IPS-18a (cell line): ENCODE data around the gene PNPLA3.

Source experiments
- H3K27ac ChIP-seq: one replicate; pipeline ENCODE4 v1.5.1; 2013; ENCODE audit warnings: low read length
- H3K27me3 ChIP-seq: one replicate; pipeline ENCODE4 v1.6.1; 2013; ENCODE audit warnings: mild to moderate bottlenecking, low read length; ENCODE audit not compliant: control insufficient read depth, insufficient read depth
- H3K36me3 ChIP-seq: one replicate; pipeline ENCODE4 v1.6.1; 2013; ENCODE audit warnings: low read depth, low read length; ENCODE audit not compliant: control insufficient read depth
- H3K4me1 ChIP-seq: one replicate; pipeline ENCODE4 v1.6.1; 2013; ENCODE audit warnings: low read depth, low read length; ENCODE audit not compliant: control insufficient read depth
- H3K4me3 ChIP-seq: one replicate; pipeline ENCODE4 v1.5.1; 2013; ENCODE audit warnings: low read length
- H3K9ac ChIP-seq: one replicate; pipeline ENCODE4 v1.6.1; 2013; ENCODE audit warnings: mild to moderate bottlenecking, low read length, moderate library complexity
- H3K9me3 ChIP-seq: one replicate; pipeline ENCODE4 v1.6.1; 2013; ENCODE audit warnings: low read depth, low read length; ENCODE audit not compliant: control insufficient read depth

PNPLA3 gene

GRCh38 chr22:43883719-43884415, 39.7 kb upstream of the PNPLA3 start:
- H3K9me3 ChIP-seq, result no peaks in the 10 kb centered on the region
- no peak overlapping the region for H3K9ac ChIP-seq
- no peaks in the 10 kb centered on the region for H3K4me1 ChIP-seq
- H3K27ac ChIP-seq, result no peak overlapping the region
- no peaks in the 10 kb centered on the region for H3K36me3 ChIP-seq
- H3K27me3 ChIP-seq, result no peaks in the 10 kb centered on the region
- no peak overlapping the region for H3K4me3 ChIP-seq

GRCh38 chr22:43884600-43885318, 38.8 kb upstream of the PNPLA3 start:
- Histone ChIP-seq H3K4me3 (no peak overlapping the region), H3K27ac (no peak overlapping the region), H3K36me3 (no peaks in the 10 kb centered on the region), H3K9me3 (no peaks in the 10 kb centered on the region), H3K9ac (no peak overlapping the region), H3K4me1 (no peaks in the 10 kb centered on the region), H3K27me3 (no peaks in the 10 kb centered on the region)

GRCh38 chr22:43885319-43885671, 38.3 kb upstream of the PNPLA3 start:
- Histone ChIP-seq H3K27ac (no peak overlapping the region), H3K4me3 (no peak overlapping the region), H3K4me1 (no peaks in the 10 kb centered on the region), H3K36me3 (no peaks in the 10 kb centered on the region), H3K9me3 (no peaks in the 10 kb centered on the region), H3K27me3 (peaks cover 5% of the 10 kb centered on the region), H3K9ac (no peak overlapping the region)

GRCh38 chr22:43885786-43886185, 37.8 kb upstream of the PNPLA3 start:
- no peak overlapping the region for H3K4me3 ChIP-seq
- no peak overlapping the region for H3K27ac ChIP-seq
- no peak overlapping the region for H3K9ac ChIP-seq
- no peaks in the 10 kb centered on the region for H3K36me3 ChIP-seq
- no peaks in the 10 kb centered on the region for H3K4me1 ChIP-seq
- no peaks in the 10 kb centered on the region for H3K9me3 ChIP-seq
- peaks cover 10% of the 10 kb centered on the region for H3K27me3 ChIP-seq

- Histone ChIP-seq H3K4me1 (no peaks in the 10 kb centered on the region), H3K27ac (no peak overlapping the region), H3K9ac (no peak overlapping the region), H3K36me3 (no peaks in the 10 kb centered on the region), H3K27me3 (peaks cover 14% of the 10 kb centered on the region), H3K9me3 (no peaks in the 10 kb centered on the region), H3K4me3 (no peak overlapping the region)
Observed at GRCh38 chr22:43886231-43886630, 37.4 kb upstream of the PNPLA3 start.

- peaks cover 23% of the 10 kb centered on the region for H3K27me3 ChIP-seq
- no peaks in the 10 kb centered on the region for H3K36me3 ChIP-seq
- H3K9me3 ChIP-seq, result no peaks in the 10 kb centered on the region
- no peaks in the 10 kb centered on the region for H3K4me1 ChIP-seq
- no peak overlapping the region for H3K4me3 ChIP-seq
- H3K27ac ChIP-seq, result no peak overlapping the region
- H3K9ac ChIP-seq, result no peak overlapping the region
Observed at GRCh38 chr22:43887391-43887790, 36.2 kb upstream of the PNPLA3 start.

- Histone ChIP-seq H3K36me3 (no peaks in the 10 kb centered on the region), H3K4me1 (no peaks in the 10 kb centered on the region)
Observed at GRCh38 chr22:43888740-43889139, 34.9 kb upstream of the PNPLA3 start.

GRCh38 chr22:43889201-43889859, 34.3 kb upstream of the PNPLA3 start:
- Histone ChIP-seq H3K27me3 (peaks cover 34% of the 10 kb centered on the region), H3K9ac (no peak overlapping the region), H3K9me3 (no peaks in the 10 kb centered on the region), H3K4me3 (no peak overlapping the region), H3K36me3 (no peaks in the 10 kb centered on the region), H3K4me1 (no peaks in the 10 kb centered on the region), H3K27ac (no peak overlapping the region)

More at GRCh38 chr22:43888740-43889139, 34.9 kb upstream of the PNPLA3 start:
- peaks cover 33% of the 10 kb centered on the region for H3K27me3 ChIP-seq
- no peak overlapping the region for H3K27ac ChIP-seq
- H3K9ac ChIP-seq, result no peak overlapping the region
- no peaks in the 10 kb centered on the region for H3K9me3 ChIP-seq
- no peak overlapping the region for H3K4me3 ChIP-seq

- peaks cover 34% of the 10 kb centered on the region for H3K27me3 ChIP-seq
- H3K36me3 ChIP-seq, result no peaks in the 10 kb centered on the region
Observed at GRCh38 chr22:43889860-43890253, 33.7 kb upstream of the PNPLA3 start.

GRCh38 chr22:43890901-43891331, 32.7 kb upstream of the PNPLA3 start:
- no peaks in the 10 kb centered on the region for H3K4me1 ChIP-seq

More at GRCh38 chr22:43889860-43890253, 33.7 kb upstream of the PNPLA3 start:
- H3K27ac ChIP-seq, result no peak overlapping the region
- no peaks in the 10 kb centered on the region for H3K9me3 ChIP-seq
- no peaks in the 10 kb centered on the region for H3K4me1 ChIP-seq
- H3K4me3 ChIP-seq, result no peak overlapping the region
- no peak overlapping the region for H3K9ac ChIP-seq

GRCh38 chr22:43891360-43892182, 32.0 kb upstream of the PNPLA3 start, which contains the start of gene PNPLA5:
Gene PNPLA5, minus strand, starts transcription at chr22:43892013. Its CDS starts 133 bp downstream, at chr22:43891880.
- Histone ChIP-seq H3K4me3 (peak within 1 kb of the TSS; percentile 75), H3K4me1 (no peaks in the 10 kb centered on the region), H3K27ac (no peak within 1 kb of the TSS), H3K9me3 (no peaks in the 10 kb centered on the region), H3K36me3 (no peaks in the 10 kb centered on the region), H3K27me3 (peaks cover 34% of the 10 kb centered on the region), H3K9ac (peak within 1 kb of the TSS; percentile 64)

More at GRCh38 chr22:43890901-43891331, 32.7 kb upstream of the PNPLA3 start:
- Histone ChIP-seq H3K4me3 (peak overlapping the region; percentile 75), H3K27ac (no peak overlapping the region), H3K9ac (peak overlapping the region; percentile 64), H3K36me3 (no peaks in the 10 kb centered on the region), H3K27me3 (peaks cover 34% of the 10 kb centered on the region), H3K9me3 (no peaks in the 10 kb centered on the region)
